H9 (cell line): Measurements from ENCODE around the gene IMPA2. TPM values are rescaled to one million over a fixed set of nuclear protein-coding genes. Genes with fewer than 3 reads are reported as not detected.

Source experiments
- DNase-seq: peaks from one replicate; pipeline ENCODE4 v3.0.0-alpha.2; 2017
- H2AFZ ChIP-seq: one replicate; pipeline ENCODE4 v1.6.1; 2013; ENCODE audit warnings: mild to moderate bottlenecking, low read length, control low read depth, moderate library complexity
- H2AK5ac ChIP-seq: 2 replicates; pipeline ENCODE4 v1.6.1; 2013; ENCODE audit warnings: low read length, control low read depth, mixed read lengths; ENCODE audit not compliant: insufficient read length
- H2BK120ac ChIP-seq: one replicate; pipeline ENCODE4 v1.6.1; 2013; ENCODE audit warnings: low read depth, mild to moderate bottlenecking, low read length, control low read depth, inconsistent platforms; ENCODE audit not compliant: poor library complexity, severe bottlenecking
- H2BK12ac ChIP-seq: 2 replicates; pipeline ENCODE4 v1.6.1; 2013; ENCODE audit warnings: low read length, control low read depth, mixed read lengths, low read depth; ENCODE audit not compliant: insufficient read length
- H2BK15ac ChIP-seq: 2 replicates; pipeline ENCODE4 v1.6.1; 2013; ENCODE audit warnings: low read depth, low read length, control low read depth
- H2BK20ac ChIP-seq: one replicate; pipeline ENCODE4 v1.6.1; 2013; ENCODE audit warnings: low read depth, mild to moderate bottlenecking, low read length, control low read depth, inconsistent platforms; ENCODE audit not compliant: poor library complexity, severe bottlenecking
- H2BK5ac ChIP-seq: 2 replicates; pipeline ENCODE4 v1.6.1; 2013; ENCODE audit warnings: low read length, control low read depth, mixed read lengths; ENCODE audit not compliant: insufficient read length
- H3K14ac ChIP-seq: 2 replicates; pipeline ENCODE4 v1.6.1; 2013; ENCODE audit warnings: low read length, control low read depth; ENCODE audit not compliant: insufficient read depth
- H3K18ac ChIP-seq: 2 replicates; pipeline ENCODE4 v1.6.1; 2013; ENCODE audit warnings: low read depth, mild to moderate bottlenecking, mixed read lengths, low read length, control low read depth; ENCODE audit not compliant: insufficient read length
- H3K23ac ChIP-seq: 2 replicates; pipeline ENCODE4 v1.6.1; 2013; ENCODE audit warnings: low read length, control low read depth, mixed read lengths, low read depth; ENCODE audit not compliant: insufficient read length
- H3K23me2 ChIP-seq: 2 replicates; pipeline ENCODE4 v1.6.1; 2013; ENCODE audit warnings: low read depth, mild to moderate bottlenecking, mixed read lengths, low read length, control low read depth; ENCODE audit not compliant: insufficient read length, poor library complexity, severe bottlenecking
- H3K27ac ChIP-seq: 2 replicates; pipeline ENCODE4 v1.5.1; 2013; ENCODE audit warnings: low read length, control low read depth, mixed read lengths, low read depth; ENCODE audit not compliant: insufficient read length
- H3K27me3 ChIP-seq: 2 replicates; pipeline ENCODE4 v1.6.1; 2013; ENCODE audit warnings: low read length, control low read depth, inconsistent platforms; ENCODE audit not compliant: insufficient read depth
- H3K4ac ChIP-seq: 2 replicates; pipeline ENCODE4 v1.6.1; 2013; ENCODE audit warnings: low read depth, mild to moderate bottlenecking, control low read depth, inconsistent platforms, low read length, moderate library complexity
- H3K4me1 ChIP-seq: 2 replicates; pipeline ENCODE4 v1.6.1; 2013; ENCODE audit warnings: low read length, control low read depth, inconsistent platforms; ENCODE audit not compliant: insufficient read depth
- H3K4me2 ChIP-seq: 2 replicates; pipeline ENCODE4 v1.6.1; 2013; ENCODE audit warnings: low read length, control low read depth, mixed read lengths; ENCODE audit not compliant: insufficient read length, insufficient read depth
- H3K56ac ChIP-seq: 2 replicates; pipeline ENCODE4 v1.6.1; 2013; ENCODE audit warnings: low read depth, mild to moderate bottlenecking, mixed read lengths, low read length, control low read depth; ENCODE audit not compliant: insufficient read length
- H3K79me1 ChIP-seq: 2 replicates; pipeline ENCODE4 v1.6.1; 2013; ENCODE audit warnings: low read depth, mild to moderate bottlenecking, moderate library complexity, low read length, control low read depth, inconsistent platforms; ENCODE audit not compliant: insufficient read depth, poor library complexity, severe bottlenecking
- H3K79me2 ChIP-seq: 2 replicates; pipeline ENCODE4 v1.6.1; 2013; ENCODE audit warnings: low read length, control low read depth, inconsistent platforms; ENCODE audit not compliant: insufficient read depth
- H3K9ac ChIP-seq: 2 replicates; pipeline ENCODE4 v1.6.1; 2013; ENCODE audit warnings: low read length, control low read depth, mixed read lengths; ENCODE audit not compliant: insufficient read length; ENCODE audit errors: extremely low read depth
- H3K9me3 ChIP-seq: one replicate; pipeline ENCODE4 v1.6.1; 2013; ENCODE audit warnings: low read depth, low read length, inconsistent platforms; ENCODE audit not compliant: control insufficient read depth
- H3T11ph ChIP-seq: one replicate; pipeline ENCODE4 v1.6.1; 2013; ENCODE audit warnings: mild to moderate bottlenecking, low read length, control low read depth, inconsistent platforms
- H4K20me1 ChIP-seq: one replicate; pipeline ENCODE4 v1.6.1; 2013; ENCODE audit not compliant: control insufficient read depth, insufficient read length, insufficient read depth
- H4K5ac ChIP-seq: 2 replicates; pipeline ENCODE4 v1.6.1; 2013; ENCODE audit warnings: low read depth, mild to moderate bottlenecking, mixed read lengths, low read length, control low read depth; ENCODE audit not compliant: insufficient read length
- H4K8ac ChIP-seq: replicated peaks from 2 replicates; pipeline ENCODE4 v1.6.1; 2013; ENCODE audit warnings: low read length, control low read depth, mixed read lengths, low read depth; ENCODE audit not compliant: insufficient read length
- H4K91ac ChIP-seq: 2 replicates; pipeline ENCODE4 v1.6.1; 2013; ENCODE audit warnings: low read depth, mild to moderate bottlenecking, moderate library complexity, mixed read lengths, low read length, control low read depth; ENCODE audit not compliant: insufficient read length
- H3K27ac Mint-ChIP-seq, 3 experiments: 2 replicates in 2 of 3; 3 replicates in 1 of 3; pipeline ENCODE4 v1.8.0; 2020 to 2021; ENCODE audit warnings: mixed read lengths in 3 of 3, mild to moderate bottlenecking in 1 of 3, moderate library complexity in 1 of 3
- H3K27me3 Mint-ChIP-seq: 2 replicates; pipeline ENCODE4 v1.8.0; 2021; ENCODE audit warnings: low read depth, mild to moderate bottlenecking, moderate library complexity, mixed read lengths
- H3K36me3 Mint-ChIP-seq, 3 experiments: 2 replicates in 2 of 3; 3 replicates in 1 of 3; pipeline ENCODE4 v1.8.0; 2020 to 2021; ENCODE audit warnings: low read depth in 3 of 3, mixed read lengths in 3 of 3; ENCODE audit not compliant: insufficient read depth in 1 of 3
- H3K4me1 Mint-ChIP-seq, 2 experiments: 2 replicates each; pipeline ENCODE4 v1.8.0; 2020; ENCODE audit warnings: mixed read lengths in 2 of 2
- H3K4me3 Mint-ChIP-seq, 2 experiments: 2 replicates in 1 of 2; 3 replicates in 1 of 2; pipeline ENCODE4 v1.8.0; 2020 to 2021; ENCODE audit warnings: mild to moderate bottlenecking in 2 of 2, mixed read lengths in 2 of 2, moderate library complexity in 1 of 2
- H3K9me3 Mint-ChIP-seq, 2 experiments: 2 replicates in 1 of 2; 3 replicates in 1 of 2; pipeline ENCODE4 v1.8.0; 2020; ENCODE audit warnings: mild to moderate bottlenecking in 2 of 2, mixed read lengths in 2 of 2, moderate library complexity in 1 of 2
- WGBS: extraction: QIAGEN DNeasy Blood & Tissue Kit; methylation state at CpG from one replicate; pipeline ENCODE4 v1.1.7; 2013; ENCODE audit warnings: missing lambda C conversion rate, low lambda C conversion rate, mixed read lengths; ENCODE audit not compliant: insufficient read length; ENCODE audit errors: extremely low coverage; 5-methylcytosine and 5-hydroxymethylcytosine counted together
- total RNA-seq: library from RNA; stranded (reverse); gene quantifications from 2 replicates; pipeline ENCODE4 v1.2.1, GENCODE V29; 2021
- TF ChIP-seq, protein P1 (sequence below): fragments of 200-600 bp; sonication (generic); conservative IDR thresholded peaks from 3 replicates; pipeline ENCODE4 v1.8.0; 2021; ENCODE audit warnings: antibody characterized with exemption, mild to moderate bottlenecking

Gene IMPA2
- total RNA-seq, 1 experiment from 2014 or later, result 73.8 TPM

DNA sequence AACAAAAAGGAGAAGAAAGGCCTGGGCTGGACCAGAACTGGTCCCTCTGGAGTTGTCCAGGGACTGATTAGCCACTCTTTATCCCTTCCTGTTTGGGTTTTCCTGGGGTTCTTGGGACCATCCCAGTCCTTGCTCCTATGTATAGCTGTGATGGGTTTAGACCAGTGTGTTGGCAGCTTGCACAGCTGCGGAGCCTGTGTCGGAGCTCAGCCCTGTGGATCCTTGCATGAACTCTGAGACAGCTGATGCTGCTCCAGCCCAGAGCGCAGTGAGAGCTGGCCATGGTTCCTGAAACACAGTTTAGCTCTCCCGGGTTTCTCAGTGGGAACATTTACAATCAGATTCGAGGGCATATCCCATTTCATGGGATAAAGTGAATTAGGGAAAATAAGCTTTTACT is 16.9 kb downstream of the IMPA2 start:
- H3K27me3 Mint-ChIP-seq, result no peaks in the 10 kb centered on the region
- H3K9me3 ChIP-seq, result no peaks in the 10 kb centered on the region
- H4K5ac ChIP-seq, result no peak overlapping the region
- peaks cover 25 to 34% of the 10 kb centered on the region in 2 experiments for H3K4me1 Mint-ChIP-seq
- TF ChIP-seq, protein P1, sequence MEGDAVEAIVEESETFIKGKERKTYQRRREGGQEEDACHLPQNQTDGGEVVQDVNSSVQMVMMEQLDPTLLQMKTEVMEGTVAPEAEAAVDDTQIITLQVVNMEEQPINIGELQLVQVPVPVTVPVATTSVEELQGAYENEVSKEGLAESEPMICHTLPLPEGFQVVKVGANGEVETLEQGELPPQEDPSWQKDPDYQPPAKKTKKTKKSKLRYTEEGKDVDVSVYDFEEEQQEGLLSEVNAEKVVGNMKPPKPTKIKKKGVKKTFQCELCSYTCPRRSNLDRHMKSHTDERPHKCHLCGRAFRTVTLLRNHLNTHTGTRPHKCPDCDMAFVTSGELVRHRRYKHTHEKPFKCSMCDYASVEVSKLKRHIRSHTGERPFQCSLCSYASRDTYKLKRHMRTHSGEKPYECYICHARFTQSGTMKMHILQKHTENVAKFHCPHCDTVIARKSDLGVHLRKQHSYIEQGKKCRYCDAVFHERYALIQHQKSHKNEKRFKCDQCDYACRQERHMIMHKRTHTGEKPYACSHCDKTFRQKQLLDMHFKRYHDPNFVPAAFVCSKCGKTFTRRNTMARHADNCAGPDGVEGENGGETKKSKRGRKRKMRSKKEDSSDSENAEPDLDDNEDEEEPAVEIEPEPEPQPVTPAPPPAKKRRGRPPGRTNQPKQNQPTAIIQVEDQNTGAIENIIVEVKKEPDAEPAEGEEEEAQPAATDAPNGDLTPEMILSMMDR, result no peak
- no peak overlapping the region for H2BK120ac ChIP-seq
- no peak overlapping the region for H2BK20ac ChIP-seq
- H3K79me1 ChIP-seq, result peaks cover 5% of the 10 kb centered on the region
- peak overlapping the region in 2 of 3 experiments; percentile 52 to 82; a peak in 4 of 7 replicates for H3K27ac Mint-ChIP-seq
- H3K23ac ChIP-seq, result no peak overlapping the region
- H4K91ac ChIP-seq, result no peak overlapping the region
- H3K4me1 ChIP-seq, result peaks cover 11% of the 10 kb centered on the region; the same call in 1 of the 2 replicates
- no CpG with 5 or more reads among the region's 5 CpGs for WGBS
- no peak overlapping the region for H2AFZ ChIP-seq
- no peak overlapping the region for H3K18ac ChIP-seq
- H2BK12ac ChIP-seq, result no peak overlapping the region
- no peak overlapping the region for H3K14ac ChIP-seq
- H3K4me3 Mint-ChIP-seq, result no peak overlapping the region
- H3K4me2 ChIP-seq, result no peak overlapping the region
- H3K56ac ChIP-seq, result no peak overlapping the region
- H4K20me1 ChIP-seq, result peaks cover 2% of the 10 kb centered on the region
- no peak overlapping the region for H4K8ac ChIP-seq
- no peak overlapping the region for H3K27ac ChIP-seq
- no peak for DNase-seq
- no peaks in the 10 kb centered on the region for H3K23me2 ChIP-seq
- no peak overlapping the region for H2BK15ac ChIP-seq
- H3T11ph ChIP-seq, result no peak overlapping the region
- no peak overlapping the region for H3K9ac ChIP-seq
- H3K4ac ChIP-seq, result no peak overlapping the region
- H3K79me2 ChIP-seq, result peaks cover 10% of the 10 kb centered on the region; the same call in 1 of the 2 replicates
- H3K27me3 ChIP-seq, result no peaks in the 10 kb centered on the region
- H3K9me3 Mint-ChIP-seq, result no peaks in the 10 kb centered on the region
- peaks cover 16 to 32% (median 25%) of the 10 kb centered on the region in 3 experiments for H3K36me3 Mint-ChIP-seq
- H2BK5ac ChIP-seq, result no peak overlapping the region
- H2AK5ac ChIP-seq, result no peak overlapping the region
